HG02973 (cell line): Measurements from ENCODE around the gene FLNB.
A peak's percentile ranks its signal among the peaks of the same experiment; 100 is the strongest.

Experiments
- ATAC-seq: cut with Tn5 transposase; IDR thresholded peaks from one replicate; pipeline ENCODE4 v1.9.1; 2021; ENCODE audit warnings: moderate library complexity; ENCODE audit not compliant: unreplicated experiment

Gene FLNB

GRCh38 chr3:58157700-58158099 is 149.5 kb downstream of the FLNB start:
- no peak for ATAC-seq

- no peak for ATAC-seq
Observed at GRCh38 chr3:58158442-58159153, 150.4 kb downstream of the FLNB start.

GRCh38 chr3:58160399-58160798 is 152.2 kb downstream of the FLNB start:
- no peak for ATAC-seq

GRCh38 chr3:58161435-58162398 is 153.5 kb downstream of the FLNB start:
- ATAC-seq, result no peak

GRCh38 chr3:58163234-58163633 is 155.0 kb downstream of the FLNB start:
- no peak for ATAC-seq

GRCh38 chr3:58164199-58164879 is 156.1 kb downstream of the FLNB start:
- ATAC-seq, result no peak

GRCh38 chr3:58164906-58165821 is 156.9 kb downstream of the FLNB start:
- ATAC-seq, result no peak

GRCh38 chr3:58167431-58168351 is 159.5 kb downstream of the FLNB start:
- peak; percentile 67 for ATAC-seq

- ATAC-seq, result no peak
Observed at GRCh38 chr3:58168498-58168897, 160.3 kb downstream of the FLNB start.

- ATAC-seq, result no peak
Observed at GRCh38 chr3:58169371-58169770, 161.1 kb downstream of the FLNB start.

GRCh38 chr3:58170376-58170775 is 162.2 kb downstream of the FLNB start:
- ATAC-seq, result no peak

- ATAC-seq, result no peak
Observed at GRCh38 chr3:58171126-58171525, 162.9 kb downstream of the FLNB start.

GRCh38 chr3:58173029-58173668 is 164.9 kb downstream of the FLNB start:
- ATAC-seq, result no peak

GRCh38 chr3:58173669-58174398 is 165.6 kb downstream of the FLNB start:
- ATAC-seq, result no peak

GRCh38 chr3:58175187-58175436 is 166.9 kb downstream of the FLNB start:
- ATAC-seq, result no peak

- no peak for ATAC-seq
Observed at GRCh38 chr3:58175437-58176184, 167.4 kb downstream of the FLNB start.

GRCh38 chr3:58176185-58176530 is 167.9 kb downstream of the FLNB start:
- no peak for ATAC-seq
